IMR-90 (cell line): Measurements from ENCODE around the gene TYW5. TPM values are rescaled to one million over a fixed set of nuclear protein-coding genes. Genes with fewer than 3 reads are reported as not detected.

ENCODE experiments used
- ATAC-seq: fragments of 200-7000 bp; cut with Tn5 transposase; 2 replicates; pipeline ENCODE4 v1.9.1; 2020; ENCODE audit warnings: low read depth, mild to moderate bottlenecking, moderate library complexity
- BruUV-seq: library from RNA; stranded (reverse); fragments of 400-500 nt; replicated peaks from 2 replicates; lab custom pipeline; 2021; lab: Mats Ljungman, UMichigan
- CTCF ChIA-PET: fragments of 300-600 bp; formaldehyde crosslinking; extraction: SDS; loops from one replicate; lab custom pipeline; 2021; ENCODE audit warnings: antibody characterized with exemption; lab: Yijun Ruan, JAX
- POLR2A ChIA-PET: fragments of 300-600 bp; sonication (Branson Sonifier 250); formaldehyde crosslinking; loops from one replicate; lab custom pipeline; 2022; ENCODE audit warnings: antibody characterized with exemption; ENCODE audit not compliant: unreplicated experiment; lab: Charles Lee
- DNase-seq: peaks from one replicate; pipeline ENCODE4 v3.0.0; 2013
- H2AFZ ChIP-seq: replicated peaks from 2 replicates; pipeline ENCODE3; 2013; ENCODE audit warnings: low read length, mild to moderate bottlenecking; ENCODE audit not compliant: poor library complexity
- H2AK5ac ChIP-seq: 2 replicates; pipeline ENCODE4 v1.6.1; 2013; ENCODE audit warnings: low read depth, low read length, inconsistent platforms
- H2AK9ac ChIP-seq: replicated peaks from 2 replicates; pipeline ENCODE3; 2013; ENCODE audit warnings: mild to moderate bottlenecking, low read depth, low read length, moderate library complexity; ENCODE audit not compliant: poor library complexity
- H2BK120ac ChIP-seq: 2 replicates; pipeline ENCODE4 v1.6.1; 2013; ENCODE audit warnings: low read depth, low read length, inconsistent platforms
- H2BK15ac ChIP-seq: 3 replicates; pipeline ENCODE4 v1.6.1; 2013; ENCODE audit warnings: low read depth, low read length, inconsistent platforms
- H2BK20ac ChIP-seq: 2 replicates; pipeline ENCODE4 v1.6.1; 2013; ENCODE audit warnings: low read depth, mild to moderate bottlenecking, inconsistent platforms, low read length, moderate library complexity
- H2BK5ac ChIP-seq: 2 replicates; pipeline ENCODE4 v1.6.1; 2013; ENCODE audit warnings: mild to moderate bottlenecking, low read depth, low read length, inconsistent platforms; ENCODE audit not compliant: poor library complexity, severe bottlenecking
- H3K14ac ChIP-seq: replicated peaks from 2 replicates; pipeline ENCODE4 v1.6.1; 2013; ENCODE audit warnings: low read depth, low read length, inconsistent platforms
- H3K18ac ChIP-seq: 2 replicates; pipeline ENCODE4 v1.6.1; 2013; ENCODE audit warnings: low read depth, low read length, control low read depth
- H3K23ac ChIP-seq: 2 replicates; pipeline ENCODE4 v1.6.1; 2013; ENCODE audit warnings: low read depth, low read length, inconsistent platforms
- H3K27ac ChIP-seq: 2 replicates; pipeline ENCODE4 v1.5.1; 2013; ENCODE audit warnings: mild to moderate bottlenecking, control low read depth, low read length; ENCODE audit not compliant: insufficient read depth
- H3K27me3 ChIP-seq: 2 replicates; pipeline ENCODE4 v1.6.1; 2013; ENCODE audit warnings: low read length; ENCODE audit not compliant: control insufficient read depth, insufficient read depth
- H3K36me3 ChIP-seq: 2 replicates; pipeline ENCODE4 v1.6.1; 2013; ENCODE audit warnings: low read length, mixed read lengths; ENCODE audit not compliant: control insufficient read depth, insufficient read depth
- H3K4ac ChIP-seq: 2 replicates; pipeline ENCODE4 v1.6.1; 2013; ENCODE audit warnings: low read depth, low read length, inconsistent platforms
- H3K4me1 ChIP-seq: 2 replicates; pipeline ENCODE4 v1.6.1; 2013; ENCODE audit warnings: low read length, mixed read lengths; ENCODE audit not compliant: control insufficient read depth, insufficient read depth
- H3K4me2 ChIP-seq: 2 replicates; pipeline ENCODE4 v1.6.1; 2013; ENCODE audit warnings: low read depth, mild to moderate bottlenecking, control low read depth, low read length, moderate library complexity
- H3K4me3 ChIP-seq: 2 replicates; pipeline ENCODE4 v1.5.1; 2013; ENCODE audit warnings: low read depth, mild to moderate bottlenecking, control low read depth, low read length, moderate library complexity; ENCODE audit not compliant: insufficient read depth
- H3K56ac ChIP-seq: 2 replicates; pipeline ENCODE4 v1.6.1; 2013; ENCODE audit warnings: low read length, inconsistent platforms; ENCODE audit not compliant: insufficient read depth; ENCODE audit errors: extremely low read depth
- H3K79me1 ChIP-seq, 2 experiments: 2 replicates each; pipeline ENCODE4 v1.6.1; 2013; ENCODE audit warnings: low read length in 2 of 2, inconsistent platforms in 1 of 2, low read depth in 1 of 2
- H3K9ac ChIP-seq: 2 replicates; pipeline ENCODE4 v1.6.1; 2013; ENCODE audit warnings: low read depth, low read length, control low read depth
- H3K9me1 ChIP-seq: 2 replicates; pipeline ENCODE4 v1.6.1; 2013; ENCODE audit warnings: low read length, inconsistent platforms; ENCODE audit not compliant: insufficient read depth
- H3K9me3 ChIP-seq: 2 replicates; pipeline ENCODE4 v1.6.1; 2013; ENCODE audit warnings: low read length; ENCODE audit not compliant: control insufficient read depth, insufficient read depth
- H4K20me1 ChIP-seq: 2 replicates; pipeline ENCODE4 v1.6.1; 2013; ENCODE audit warnings: low read length, inconsistent platforms; ENCODE audit not compliant: insufficient read depth
- H4K5ac ChIP-seq: 2 replicates; pipeline ENCODE4 v1.6.1; 2013; ENCODE audit warnings: mild to moderate bottlenecking, low read depth, low read length, control low read depth
- H4K8ac ChIP-seq, 2 experiments: 2 replicates each; pipeline ENCODE4 v1.6.1; 2013; ENCODE audit warnings: low read depth in 2 of 2, low read length in 2 of 2, control low read depth in 1 of 2, inconsistent platforms in 1 of 2
- H4K91ac ChIP-seq: 2 replicates; pipeline ENCODE4 v1.6.1; 2013; ENCODE audit warnings: low read depth, low read length, inconsistent platforms; ENCODE audit not compliant: insufficient read depth
- CEBPB ChIP-seq: IDR thresholded peaks from 2 replicates; pipeline ENCODE4 v1.6.1; 2012; ENCODE audit warnings: low read depth, low read length, improper control_type of control experiment
- CHD1 ChIP-seq: IDR thresholded peaks from 2 replicates; pipeline ENCODE4 v1.6.1; 2012; ENCODE audit warnings: low read depth, low read length, improper control_type of control experiment
- NFE2L2 ChIP-seq: fragments of 150-350 bp; IDR thresholded peaks from 2 replicates; pipeline ENCODE4 v1.6.1; 2016; ENCODE audit warnings: low read depth, mild to moderate bottlenecking, low read length
- whole genome bisulfite sequencing, 2 experiments: methylation state at CpG; one replicate each; pipeline versions ENCODE4 v1.1.5 to v1.1.7; 2013; ENCODE audit warnings: missing lambda C conversion rate in 2 of 2; ENCODE audit not compliant: insufficient read length in 1 of 2; ENCODE audit errors: extremely low coverage in 2 of 2; 5-methylcytosine and 5-hydroxymethylcytosine counted together
- dilution Hi-C: fragments of 300-500 bp; cut with HindIII; formaldehyde crosslinking; loops from one replicate; pipeline ENCODE4 v1.14.3; 2018; ENCODE audit warnings: low sequenced_read_pairs; ENCODE audit not compliant: unreplicated experiment
- in situ Hi-C: fragments of 300-500 bp; cut with MboI; formaldehyde crosslinking; loops from 3 replicates; pipeline ENCODE4 v1.14.3; 2019; ENCODE audit warnings: low sequenced_read_pairs, inconsistent platforms, mixed read lengths
- intact Hi-C: fragments of 100-400 bp; cut with micrococcal nuclease; formaldehyde crosslinking; loops from 2 replicates; pipeline ENCODE4 v1.10.0; 2022
- polyA plus RNA-seq, 3 experiments: library from polyadenylated mRNA; depleted of rRNA; stranded (reverse); fragments of >200 nt; gene quantifications; 2 replicates each; pipeline ENCODE4 v1.2.3, GENCODE V29; 2012; ENCODE audit warnings: low replicate concordance in 1 of 3
- total RNA-seq: library from RNA; depleted of rRNA; stranded (reverse); fragments of >200 nt; gene quantifications from 2 replicates; pipeline ENCODE4 v1.2.3, GENCODE V29; 2012

Gene TYW5
- total and polyA plus RNA-seq, 2 of the 4 experiments (the other 2 are of a cell fraction), result 3.8 to 4.0 TPM

- Histone ChIP-seq H3K79me1 (peaks cover 0 to 7% of the 10 kb centered on the region in 2 experiments; a peak in 1 of 4 replicates), H3K9me3 (no peaks in the 10 kb centered on the region), H3K56ac (no peak overlapping the region), H4K91ac (no peak overlapping the region), H3K27me3 (no peaks in the 10 kb centered on the region), H4K20me1 (no peaks in the 10 kb centered on the region), H2AFZ (no peak overlapping the region), H2AK5ac (no peak overlapping the region), H3K9me1 (no peaks in the 10 kb centered on the region), H3K14ac (no peak overlapping the region), H4K8ac (no peak overlapping the region), H2BK15ac (no peak overlapping the region), H3K9ac (no peak overlapping the region), H3K4me2 (no peak overlapping the region), H3K4me1 (no peaks in the 10 kb centered on the region), H3K23ac (no peak overlapping the region), H4K5ac (no peak overlapping the region), H3K18ac (no peak overlapping the region), H2AK9ac (no peak overlapping the region), H2BK5ac (no peak overlapping the region), H3K36me3 (peaks cover 21% of the 10 kb centered on the region), H3K27ac (no peak overlapping the region), H2BK120ac (no peak overlapping the region), H3K4me3 (no peak overlapping the region), H2BK20ac (no peak overlapping the region), H3K4ac (no peak overlapping the region)
- intact Hi-C loops, result no loop called here
- TF ChIP-seq CEBPB (peak; percentile 69), NFE2L2 (no peak), CHD1 (no peak)
- no TSS peak for BruUV-seq
- no peak for DNase-seq
- CTCF ChIA-PET, result no interaction called here
- in situ Hi-C loops, result no loop called here
- POLR2A ChIA-PET, result no interaction called here
- no peak for ATAC-seq
- dilution Hi-C loops, result no loop called here
- no CpG with 5 or more reads among the region's 2 CpGs for WGBS, 2 experiments
Measured at GRCh38 chr2:199966405-199966804, 11.1 kb upstream of the TYW5 start.
